Epidermal melanocyte (primary cell): Measurements from ENCODE around the gene MFAP2.
"Not testable (repeated sequence)": the region's sequence is repeated elsewhere in the genome, so short reads cannot be mapped to it uniquely, and the experiment has no call there.

Experiments used
- DNase-seq: peaks from one replicate; pipeline ENCODE4 v3.0.0; 2011; ENCODE audit warnings: low spot score; ENCODE audit not compliant: insufficient read length

MFAP2 gene

GRCh38 chr1:16931206-16931934 is 49.0 kb downstream of the MFAP2 start:
- DNase-seq: not testable (repeated sequence)

DNA sequence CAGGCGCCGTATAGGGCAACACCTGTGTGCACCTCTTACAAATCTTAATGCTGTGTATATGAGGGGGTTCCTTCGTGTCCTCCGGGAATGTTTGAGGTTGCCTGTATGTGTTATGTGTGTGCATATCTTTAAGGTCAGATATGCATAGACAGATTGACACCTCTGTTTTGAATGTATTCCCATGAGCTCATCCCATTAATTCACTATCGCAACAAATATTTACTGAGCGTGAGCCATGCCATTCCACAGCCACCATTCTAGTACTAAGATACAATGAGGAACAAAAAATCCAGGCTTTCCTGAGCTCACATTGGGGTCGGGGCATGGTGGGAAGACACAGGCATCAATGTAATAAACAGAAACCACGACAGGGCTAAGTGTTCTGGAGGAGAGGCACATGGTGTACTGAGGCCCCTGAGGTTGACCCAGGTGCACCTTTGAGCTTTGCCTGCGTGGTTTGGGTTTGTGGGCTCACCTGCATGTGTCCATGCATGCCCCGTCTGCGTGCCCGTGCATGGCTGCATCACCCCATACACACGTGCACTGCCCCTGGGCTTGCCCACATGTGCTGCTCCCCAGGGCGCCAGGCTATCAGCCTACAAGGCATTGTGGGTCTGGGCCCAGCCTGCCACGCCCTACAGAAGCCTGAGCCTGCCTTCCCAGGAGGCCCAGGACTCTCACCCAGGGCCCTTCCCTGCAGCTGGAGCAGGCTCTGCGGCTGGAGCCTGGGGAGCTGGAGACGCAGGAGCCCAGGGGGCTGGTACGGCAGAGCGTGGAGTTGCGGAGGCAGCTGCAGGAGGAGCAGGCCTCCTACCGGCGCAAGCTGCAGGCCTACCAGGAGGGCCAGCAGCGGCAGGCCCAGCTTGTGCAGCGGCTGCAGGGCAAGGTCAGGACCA is 51.0 kb downstream of the MFAP2 start:
- DNase-seq: not testable (repeated sequence)

DNA sequence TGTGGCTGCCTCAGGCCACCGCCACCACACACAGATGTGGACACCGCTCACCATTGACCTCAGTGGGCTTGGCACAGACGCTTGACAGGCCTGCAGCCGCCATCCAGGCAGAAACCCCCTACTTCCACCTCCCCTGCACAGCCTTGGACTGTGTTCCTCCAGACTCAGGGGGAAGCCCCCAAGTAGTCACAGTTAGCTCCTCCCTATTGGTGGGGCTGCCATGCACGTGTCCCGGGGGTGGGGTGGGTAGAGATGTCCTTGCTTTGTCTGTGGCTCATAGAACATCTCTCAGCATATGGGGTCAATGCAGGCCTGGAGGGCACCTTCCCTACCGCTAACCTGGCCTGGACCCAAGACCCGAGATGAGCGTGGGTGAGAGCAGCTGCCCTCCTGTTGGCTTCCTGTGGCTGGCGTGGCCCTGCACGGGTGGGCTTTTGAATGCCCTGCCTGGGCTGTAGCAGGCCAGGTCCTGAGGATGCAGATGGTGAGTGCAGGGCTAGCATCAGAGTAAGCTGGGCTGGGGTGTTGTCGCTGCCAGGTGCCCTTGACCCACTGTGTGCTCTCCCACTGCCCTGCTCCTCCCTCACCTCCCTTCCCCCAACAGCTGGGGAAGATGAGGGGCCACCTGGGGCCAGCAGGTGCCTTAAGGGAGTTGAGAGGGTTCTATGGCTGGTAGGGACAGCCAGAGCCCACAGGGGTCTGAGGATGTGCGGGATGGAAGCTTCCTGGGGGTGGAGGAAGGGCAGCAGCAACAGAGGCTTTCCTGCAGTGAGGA is 52.5 kb downstream of the MFAP2 start:
- DNase-seq: no peak

- DNase-seq: no peak
These were observed 53.2 kb downstream of the MFAP2 start for GRCh38 chr1:16927256-16927655.

- no peak for DNase-seq
These were observed 53.8 kb downstream of the MFAP2 start for GRCh38 chr1:16926491-16927073.

- no peak for DNase-seq
These were observed 54.6 kb downstream of the MFAP2 start for GRCh38 chr1:16925635-16926490.

DNA sequence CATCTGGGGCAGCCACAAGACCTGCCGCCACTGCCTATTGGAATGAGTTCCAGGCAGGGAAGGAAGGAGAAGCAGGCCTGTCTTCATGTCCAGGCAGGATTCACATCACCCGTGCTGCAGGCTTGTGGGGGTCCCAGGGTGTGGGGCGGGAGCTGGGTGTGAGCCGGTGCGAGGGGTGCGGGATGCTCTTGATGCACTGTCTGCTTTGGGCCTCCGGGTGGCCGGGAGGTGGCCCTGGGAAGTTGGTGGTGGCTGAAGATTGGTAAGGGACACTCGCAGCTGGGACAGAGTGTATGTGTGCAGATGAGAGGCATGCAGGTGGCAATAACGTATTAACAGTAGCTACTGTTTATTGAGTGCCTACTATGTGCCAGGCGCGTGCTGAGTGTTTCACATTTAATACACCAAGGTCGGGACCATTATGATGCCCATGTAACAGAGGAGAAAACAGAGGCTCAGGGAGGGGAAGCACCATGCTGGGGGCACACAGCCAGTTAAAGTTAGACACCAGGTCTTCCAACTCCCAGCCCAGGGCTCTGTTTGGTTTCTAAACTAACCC is 55.4 kb downstream of the MFAP2 start:
- no peak for DNase-seq
